GM12865 (cell line): ENCODE results near the gene CAST.

ENCODE experiments used
- DNase-seq: peaks from one replicate; pipeline ENCODE4 v3.0.0; 2010; ENCODE audit warnings: low read depth
- H3K4me3 ChIP-seq: 2 replicates; pipeline ENCODE4 v1.5.1; 2011; ENCODE audit warnings: mild to moderate bottlenecking, low read depth, low read length, control low read depth
- CTCF ChIP-seq: IDR thresholded peaks from 2 replicates; pipeline ENCODE4 v1.5.1; 2011; ENCODE audit warnings: low read length, control low read depth, low read depth, inconsistent platforms; ENCODE audit not compliant: insufficient read depth; ENCODE audit errors: missing control alignments

Gene CAST

GRCh38 chr5:96812851-96813250 lies 150.7 kb downstream of the CAST start:
- DNase-seq = no peak
- no peak overlapping the region for H3K4me3 ChIP-seq
- no peak for TF ChIP-seq CTCF

GRCh38 chr5:96814041-96814440 lies 151.9 kb downstream of the CAST start:
- no peak for DNase-seq
- no peak overlapping the region for H3K4me3 ChIP-seq
- TF ChIP-seq CTCF = no peak

- no peak for TF ChIP-seq CTCF
- peak; percentile 85 for DNase-seq
- peak overlapping the region; percentile 65 for H3K4me3 ChIP-seq
Measured at GRCh38 chr5:96816411-96816939, 154.3 kb downstream of the CAST start.

GRCh38 chr5:96816991-96817390 lies 154.8 kb downstream of the CAST start:
- peak overlapping the region; percentile 65 for H3K4me3 ChIP-seq
- peak; percentile 26 for DNase-seq
- no peak for TF ChIP-seq CTCF

GRCh38 chr5:96817506-96817905 lies 155.3 kb downstream of the CAST start:
- no peak for DNase-seq
- H3K4me3 ChIP-seq = peak overlapping the region; percentile 65; the same call in 1 of the 2 replicates
- TF ChIP-seq CTCF = no peak

- H3K4me3 ChIP-seq = no peak overlapping the region
- DNase-seq = no peak
- TF ChIP-seq CTCF = no peak
Measured at GRCh38 chr5:96818125-96818788, 156.1 kb downstream of the CAST start.

GRCh38 chr5:96819806-96820205 lies 157.6 kb downstream of the CAST start:
- H3K4me3 ChIP-seq = no peak overlapping the region
- no peak for TF ChIP-seq CTCF
- DNase-seq = no peak
